HT1080 (cell line): ENCODE measurements around the gene CCN5. TPM values are rescaled to one million over a fixed set of nuclear protein-coding genes. Genes with fewer than 3 reads are reported as not detected.

Source experiments
- DNase-seq: peaks from one replicate; pipeline ENCODE4 v3.0.0-alpha.2; 2015; ENCODE audit warnings: low read depth
- total RNA-seq: library from RNA; depleted of rRNA; stranded (reverse); fragments of >200 nt; shearing (Covaris generic); gene quantifications from 2 replicates; pipeline ENCODE4 v1.2.3, GENCODE V29; 2014

The CCN5 gene
- total RNA-seq, 1 experiment from 2014 or later = not detected

DNA sequence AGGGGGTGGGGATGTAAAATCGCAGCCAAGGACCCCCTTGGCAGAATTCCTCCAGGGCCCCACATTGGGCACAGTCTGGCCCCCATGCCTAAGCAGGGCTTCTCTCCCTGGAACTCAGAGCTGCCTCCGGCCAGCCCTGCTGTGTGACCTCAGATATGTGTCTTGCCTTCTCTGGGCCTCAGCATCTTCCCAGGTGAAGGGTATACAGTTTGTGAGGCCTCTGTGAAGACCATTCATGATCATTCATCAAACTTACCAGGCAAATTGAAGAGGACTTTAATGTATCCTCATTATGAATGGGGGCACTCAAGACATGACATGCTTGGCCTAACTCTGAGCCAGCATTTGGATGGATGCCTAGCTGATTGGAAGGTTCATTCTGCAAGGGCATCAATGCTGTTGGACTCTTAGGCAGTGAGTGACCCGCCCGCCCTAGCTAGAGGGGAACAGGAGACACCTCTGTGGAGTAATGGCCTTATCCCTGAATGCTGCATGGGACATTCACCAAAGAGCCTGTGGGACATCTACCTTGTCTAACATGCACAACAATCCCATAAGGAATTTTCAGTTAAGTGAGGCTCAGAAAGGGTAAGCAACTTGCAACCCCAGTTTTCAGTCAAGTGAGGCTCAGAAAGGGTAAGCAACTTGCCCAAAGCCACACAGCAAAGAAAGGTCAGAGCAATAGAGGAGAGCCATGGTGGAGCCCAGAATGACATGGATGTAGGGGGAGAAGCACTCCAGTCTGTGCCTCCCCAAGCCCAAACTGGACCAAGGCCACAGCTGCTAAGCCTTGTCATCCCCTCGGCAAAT, 535 bp downstream of the CCN5 start:
- DNase-seq = no peak

DNA sequence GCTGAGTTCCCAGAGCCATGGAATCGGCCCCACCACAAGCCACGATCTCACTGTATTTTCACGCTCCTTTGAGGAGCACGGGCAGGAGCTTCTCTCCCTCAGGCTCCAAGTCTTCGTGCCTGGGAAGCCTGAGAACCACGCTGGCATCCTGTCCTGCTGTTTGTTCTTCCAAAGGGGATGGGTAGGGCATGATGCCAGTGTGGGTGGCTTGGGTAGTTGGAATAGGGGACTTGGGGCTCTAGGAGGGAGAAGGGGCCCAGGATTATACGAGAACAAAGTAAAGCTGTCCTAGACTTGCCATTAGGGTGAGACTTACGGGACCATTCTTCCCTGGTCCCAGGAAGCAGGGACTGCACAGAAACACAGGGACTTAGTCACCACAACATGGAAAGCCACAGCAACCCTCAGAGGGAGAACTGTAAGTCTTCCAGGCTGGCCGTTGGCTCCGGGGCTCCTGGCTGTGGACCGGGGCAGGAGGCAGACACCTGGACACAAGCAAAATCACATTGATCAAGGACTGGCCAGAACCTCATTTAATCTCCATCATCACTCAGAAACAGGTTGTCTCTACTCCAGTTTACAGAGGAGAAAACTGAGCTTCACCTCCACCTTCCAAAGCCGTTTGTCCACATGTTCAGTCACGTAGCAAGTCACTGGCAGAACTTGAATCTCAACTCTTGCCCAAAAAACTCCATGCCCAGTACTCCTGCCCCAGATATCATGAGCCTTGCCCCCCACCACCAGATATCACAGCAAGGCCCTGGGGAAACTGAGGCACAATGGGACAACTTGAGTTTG, 1.3 kb downstream of the CCN5 start:
- DNase-seq = no peak

DNA sequence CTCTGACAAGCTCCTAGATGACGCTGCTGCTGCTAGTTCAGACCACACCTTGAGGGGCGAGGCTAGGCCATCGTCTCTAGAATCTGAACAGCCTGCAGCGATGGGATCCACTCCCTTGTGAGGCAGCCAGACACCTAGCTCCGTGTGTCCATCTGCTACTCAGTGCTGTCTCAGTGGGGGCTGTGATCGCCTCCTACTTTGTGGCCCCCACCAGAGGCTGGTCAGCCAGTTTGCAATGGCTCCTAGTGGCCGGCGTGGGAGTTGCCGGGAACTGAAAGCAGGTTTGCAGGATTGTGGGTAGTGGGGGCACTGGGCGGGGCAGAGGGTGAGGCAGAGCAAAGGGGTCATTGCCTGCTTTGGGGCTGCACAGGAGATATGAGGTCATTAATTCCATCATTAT, 2.8 kb downstream of the CCN5 start:
- no peak for DNase-seq

GRCh38 chr20:44719841-44720240, 4.7 kb downstream of the CCN5 start:
- no peak for DNase-seq

- DNase-seq = peak; percentile 77
Observed at GRCh38 chr20:44720621-44720996, 5.4 kb downstream of the CCN5 start.

GRCh38 chr20:44720997-44721784, 6.0 kb downstream of the CCN5 start:
- peak; percentile 74 for DNase-seq

DNA sequence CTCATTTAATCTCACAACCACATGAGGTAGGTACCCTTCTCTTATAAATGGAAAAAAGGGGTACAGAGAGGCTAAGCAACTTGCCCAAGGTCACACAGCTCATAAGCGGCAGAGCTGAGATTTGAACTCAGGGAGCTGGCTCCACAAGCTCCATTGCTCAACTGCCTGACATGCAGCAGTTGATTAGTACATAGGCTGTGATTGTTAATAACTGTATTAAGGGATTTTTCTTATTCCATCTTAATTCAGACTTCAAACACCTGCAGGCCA, 6.6 kb downstream of the CCN5 start:
- no peak for DNase-seq

GRCh38 chr20:44722990-44723389, 7.8 kb downstream of the CCN5 start:
- DNase-seq = no peak

DNA sequence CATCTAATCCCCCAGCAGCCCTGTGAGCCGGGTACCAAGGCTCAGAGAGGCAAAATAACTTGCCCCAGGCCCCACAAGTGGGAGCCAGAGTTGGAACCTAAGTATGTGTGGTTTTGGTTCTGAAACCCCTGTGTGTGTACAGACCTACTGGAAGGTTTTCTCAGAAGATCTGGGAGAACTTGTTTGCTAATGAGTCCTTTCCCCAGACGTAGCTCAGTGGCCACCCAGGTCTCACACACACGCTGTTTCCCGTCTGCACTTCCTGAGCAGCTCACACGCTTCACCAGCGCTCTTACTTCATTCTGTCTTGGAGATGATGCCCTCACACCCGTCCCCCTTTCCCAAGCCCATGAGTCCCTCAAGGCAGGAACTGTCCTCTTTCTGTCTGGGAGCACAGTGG, 8.2 kb downstream of the CCN5 start:
- no peak for DNase-seq

DNA sequence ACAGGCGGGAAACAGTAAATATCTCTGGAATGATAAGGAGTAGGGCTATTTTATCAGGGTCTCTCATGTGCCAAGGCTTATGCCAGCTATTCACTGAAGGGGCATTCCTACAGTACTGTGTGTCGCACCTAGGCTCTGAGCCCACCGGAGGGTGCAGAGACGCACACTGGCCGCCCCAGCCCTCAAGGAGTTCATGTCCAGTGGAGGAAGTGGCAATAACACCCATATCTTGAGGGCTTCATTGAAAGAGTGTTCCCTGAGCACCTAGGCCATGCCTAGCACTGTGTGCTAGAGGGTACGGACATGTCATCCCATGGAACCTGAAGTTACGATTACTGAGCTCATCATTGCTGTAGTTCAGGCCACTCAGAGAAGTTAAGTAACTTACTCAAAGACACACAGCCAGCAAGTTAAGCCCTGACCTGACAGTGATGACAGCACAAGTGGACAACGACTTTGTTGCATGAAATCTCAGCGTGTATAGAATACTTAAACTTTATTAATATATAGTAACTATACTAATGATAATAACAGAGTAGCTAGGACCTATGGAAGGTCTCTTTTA, 8.7 kb downstream of the CCN5 start:
- DNase-seq = no peak

DNA sequence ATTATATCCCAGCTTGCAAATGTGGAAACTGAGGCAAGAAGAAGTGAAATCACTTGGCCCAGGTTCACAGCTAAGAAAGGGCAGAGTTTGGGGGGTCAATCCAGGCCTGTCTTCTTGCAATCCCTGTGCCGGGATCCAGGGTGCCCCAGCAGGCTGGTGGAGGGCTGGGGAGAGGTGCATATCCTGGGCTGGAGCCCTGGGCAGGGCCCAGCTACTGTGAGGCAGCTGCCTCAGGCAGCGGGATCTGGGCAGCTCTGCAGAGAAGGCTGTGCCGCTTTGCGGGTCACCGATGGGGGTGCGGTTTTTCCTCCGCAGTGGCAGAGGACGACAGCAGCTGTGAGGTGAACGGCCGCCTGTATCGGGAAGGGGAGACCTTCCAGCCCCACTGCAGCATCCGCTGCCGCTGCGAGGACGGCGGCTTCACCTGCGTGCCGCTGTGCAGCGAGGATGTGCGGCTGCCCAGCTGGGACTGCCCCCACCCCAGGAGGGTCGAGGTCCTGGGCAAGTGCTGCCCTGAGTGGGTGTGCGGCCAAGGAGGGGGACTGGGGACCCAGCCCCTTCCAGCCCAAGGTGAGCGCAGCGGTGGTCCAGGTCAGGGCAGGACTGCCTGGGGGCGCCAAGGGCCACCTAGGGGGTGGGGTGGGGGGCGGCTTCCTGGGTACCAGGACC, 9.4 kb downstream of the CCN5 start:
- no peak for DNase-seq

GRCh38 chr20:44725837-44726236, 10.7 kb downstream of the CCN5 start:
- no peak for DNase-seq

GRCh38 chr20:44727039-44727438, 11.9 kb downstream of the CCN5 start:
- no peak for DNase-seq

DNA sequence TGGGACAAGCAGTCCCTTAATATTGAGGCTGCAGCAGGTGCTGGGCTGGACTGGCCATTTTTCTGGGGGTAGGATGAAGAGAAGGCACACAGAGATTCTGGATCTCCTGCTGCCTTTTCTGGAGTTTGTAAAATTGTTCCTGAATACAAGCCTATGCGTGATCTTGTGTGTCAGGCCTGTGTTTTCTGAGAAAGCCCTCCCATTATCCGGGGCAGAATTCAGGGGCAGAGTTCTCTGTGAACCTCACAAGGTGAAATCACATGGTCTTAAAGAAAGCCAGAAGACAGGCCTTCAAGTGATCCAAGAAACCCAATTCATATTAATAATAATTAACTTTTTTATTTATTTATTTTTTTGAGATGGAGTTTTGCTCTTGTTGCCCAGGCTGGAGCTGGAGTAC, 12.5 kb downstream of the CCN5 start:
- DNase-seq = no peak

DNA sequence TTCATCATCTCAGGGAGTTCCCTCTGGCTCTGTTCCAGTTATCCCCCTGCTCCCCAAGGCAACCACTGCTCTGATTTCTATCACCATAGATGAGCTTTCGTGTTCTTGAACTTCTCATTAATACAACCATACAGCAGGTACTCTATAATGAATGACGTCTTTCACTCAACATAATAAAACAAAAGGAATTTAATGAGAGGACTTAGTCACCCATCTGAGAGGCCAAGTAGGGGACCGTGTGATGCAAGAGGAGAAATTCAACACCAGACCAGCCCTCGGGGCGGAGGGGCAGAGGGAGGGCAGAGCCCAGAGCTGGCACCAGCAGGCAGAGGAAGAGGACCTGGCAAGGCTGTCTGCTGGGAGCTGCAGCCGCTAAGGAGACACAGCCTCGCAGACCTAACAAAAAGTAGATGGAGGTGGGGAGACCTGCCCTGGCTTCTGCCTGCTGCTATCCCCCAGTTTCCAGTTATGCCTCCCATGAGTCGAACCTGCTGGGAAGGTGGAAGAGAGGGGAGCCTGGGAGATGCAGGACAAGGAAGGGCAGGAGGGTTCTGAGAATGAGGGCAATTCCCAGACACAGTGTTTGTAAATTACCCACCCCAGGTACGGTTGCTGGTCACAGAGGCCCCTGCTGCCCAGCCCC, 13.8 kb downstream of the CCN5 start:
- DNase-seq = peak; percentile 94

DNA sequence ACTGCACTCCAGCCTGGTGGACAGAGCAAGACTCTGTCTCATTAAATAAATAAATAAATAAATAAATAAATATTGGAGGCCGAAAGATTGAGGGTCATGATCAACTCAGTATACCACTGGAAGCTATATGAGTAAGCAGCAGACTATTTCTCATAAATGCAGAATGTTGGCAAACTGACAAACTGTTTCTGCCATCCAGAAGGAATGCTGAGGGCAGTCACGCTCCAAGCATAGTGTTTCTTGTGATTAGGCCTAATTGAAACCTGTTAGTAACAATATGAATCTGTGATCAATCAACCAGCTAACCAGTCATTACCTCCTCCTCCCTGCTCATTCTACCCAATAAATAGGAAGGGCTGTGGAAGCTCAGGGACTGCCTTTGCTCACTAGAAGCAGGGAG, 15.3 kb downstream of the CCN5 start:
- peak; percentile 77 for DNase-seq

DNA sequence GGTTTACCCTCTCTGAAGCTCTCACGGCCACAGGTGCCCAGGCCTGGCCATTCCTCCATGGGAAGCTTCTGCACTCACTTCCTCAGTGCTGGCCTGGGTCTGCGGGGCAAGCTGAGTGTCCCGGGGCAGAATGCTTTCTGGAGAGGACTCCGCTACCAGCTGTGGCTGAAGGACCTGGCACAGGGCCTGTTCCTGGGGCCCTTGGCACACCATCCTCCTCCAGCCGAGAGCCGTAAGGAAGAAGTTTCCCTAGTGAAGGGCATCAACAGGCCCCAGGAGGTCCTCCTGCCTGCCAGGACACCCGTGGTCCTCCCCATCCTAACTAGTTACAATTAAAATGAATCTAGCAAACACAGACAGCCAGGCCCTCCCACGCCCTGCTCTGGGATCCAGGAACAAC, 16.5 kb downstream of the CCN5 start:
- DNase-seq = no peak

GRCh38 chr20:44732327-44732726, 17.2 kb downstream of the CCN5 start:
- DNase-seq = no peak

GRCh38 chr20:44733341-44734069, 18.3 kb downstream of the CCN5 start:
- peak; percentile 64 for DNase-seq

DNA sequence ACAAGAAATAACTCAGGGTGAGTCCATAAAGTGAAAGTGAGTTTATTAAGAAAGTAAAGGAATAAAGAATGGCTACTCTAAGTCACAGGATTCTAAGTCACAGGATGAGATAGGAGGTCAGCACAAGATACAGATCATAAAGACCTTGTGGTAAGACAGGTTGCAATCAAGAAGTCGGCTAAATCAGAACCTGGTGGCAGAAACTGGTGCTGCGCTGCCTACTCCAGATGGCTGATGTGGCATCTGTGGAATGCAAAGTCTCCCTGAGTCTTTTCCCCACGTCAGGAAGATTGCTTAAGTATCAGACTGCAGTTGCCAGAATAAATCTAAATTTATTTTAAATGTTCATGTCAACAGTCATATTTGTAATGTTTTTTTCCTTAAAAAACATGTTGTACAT, 19.8 kb downstream of the CCN5 start:
- DNase-seq = no peak
